COLO668 (cell line): ENCODE measurements around the gene LSM11.

Experiments used
- DNase-seq: peaks from one replicate; lab custom pipeline; 2025; ENCODE audit not compliant: unreplicated experiment; lab: John Stamatoyannopoulos, UW

Gene LSM11

DNA sequence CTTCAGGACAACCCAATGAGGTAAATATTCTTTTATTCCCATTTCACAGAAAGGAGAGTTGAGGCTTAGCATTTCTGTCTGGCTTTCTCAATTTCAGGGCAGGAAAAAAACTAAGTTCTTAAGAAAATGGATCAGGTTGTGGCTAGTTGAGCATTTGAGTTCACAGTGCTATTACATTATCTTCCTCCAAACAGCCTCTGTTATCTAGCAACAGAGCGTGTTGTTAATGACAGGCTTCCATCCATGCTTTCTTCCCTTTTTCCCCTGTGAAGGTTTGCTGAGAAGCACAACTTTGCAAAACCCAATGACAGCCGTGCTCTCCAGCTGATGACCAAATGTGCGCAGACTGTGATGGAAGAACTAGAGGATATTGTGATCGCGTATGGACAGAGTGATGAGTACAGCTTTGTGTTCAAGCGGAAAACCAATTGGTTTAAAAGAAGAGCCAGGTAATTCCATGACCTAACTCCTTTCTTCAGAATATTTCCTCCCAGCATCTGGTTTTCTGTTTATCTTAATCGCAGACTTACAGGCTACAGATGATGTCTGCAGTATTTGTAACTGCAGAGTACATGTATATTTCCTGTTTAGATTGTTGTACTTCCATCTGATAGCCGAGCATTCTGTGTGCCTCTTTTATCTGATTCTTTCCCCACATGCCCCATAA lies 10.8 kb upstream of the LSM11 start:
- DNase-seq, result no peak

DNA sequence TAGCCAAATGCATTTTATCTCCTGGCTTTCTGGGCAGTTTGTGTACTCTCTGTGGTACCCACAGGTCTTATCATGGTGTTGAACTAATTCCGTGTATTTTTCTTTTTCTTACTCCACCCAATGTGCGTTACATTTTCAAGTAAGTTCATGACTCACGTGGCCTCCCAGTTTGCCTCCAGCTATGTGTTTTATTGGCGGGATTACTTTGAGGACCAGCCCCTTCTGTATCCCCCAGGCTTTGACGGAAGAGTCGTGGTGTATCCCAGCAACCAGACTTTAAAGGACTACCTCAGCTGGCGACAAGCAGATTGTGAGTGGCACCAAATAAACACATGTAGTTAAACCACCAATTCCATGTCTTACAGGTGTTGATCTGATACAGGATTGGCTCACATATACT lies 9.1 kb upstream of the LSM11 start:
- DNase-seq, result no peak

DNA sequence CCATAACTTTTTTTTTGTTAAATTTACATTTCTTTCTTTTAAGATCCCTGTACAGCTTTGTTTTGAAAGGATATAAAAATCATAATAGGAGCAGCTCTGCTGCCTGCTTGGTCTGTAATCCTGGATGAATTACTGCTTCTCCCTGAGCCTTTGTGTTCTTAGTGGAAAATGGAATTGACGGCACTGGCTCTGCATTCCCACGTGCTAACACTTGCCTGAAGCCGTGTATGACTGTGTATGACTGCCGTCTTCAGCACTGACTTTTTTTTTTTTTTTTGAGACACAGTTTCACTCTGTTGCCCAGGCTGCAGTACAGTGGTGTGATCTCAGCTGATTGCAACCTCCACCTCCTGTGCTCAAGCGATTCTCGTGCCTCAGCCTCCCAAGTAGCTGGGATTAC lies 7.5 kb upstream of the LSM11 start:
- DNase-seq, result no peak

DNA sequence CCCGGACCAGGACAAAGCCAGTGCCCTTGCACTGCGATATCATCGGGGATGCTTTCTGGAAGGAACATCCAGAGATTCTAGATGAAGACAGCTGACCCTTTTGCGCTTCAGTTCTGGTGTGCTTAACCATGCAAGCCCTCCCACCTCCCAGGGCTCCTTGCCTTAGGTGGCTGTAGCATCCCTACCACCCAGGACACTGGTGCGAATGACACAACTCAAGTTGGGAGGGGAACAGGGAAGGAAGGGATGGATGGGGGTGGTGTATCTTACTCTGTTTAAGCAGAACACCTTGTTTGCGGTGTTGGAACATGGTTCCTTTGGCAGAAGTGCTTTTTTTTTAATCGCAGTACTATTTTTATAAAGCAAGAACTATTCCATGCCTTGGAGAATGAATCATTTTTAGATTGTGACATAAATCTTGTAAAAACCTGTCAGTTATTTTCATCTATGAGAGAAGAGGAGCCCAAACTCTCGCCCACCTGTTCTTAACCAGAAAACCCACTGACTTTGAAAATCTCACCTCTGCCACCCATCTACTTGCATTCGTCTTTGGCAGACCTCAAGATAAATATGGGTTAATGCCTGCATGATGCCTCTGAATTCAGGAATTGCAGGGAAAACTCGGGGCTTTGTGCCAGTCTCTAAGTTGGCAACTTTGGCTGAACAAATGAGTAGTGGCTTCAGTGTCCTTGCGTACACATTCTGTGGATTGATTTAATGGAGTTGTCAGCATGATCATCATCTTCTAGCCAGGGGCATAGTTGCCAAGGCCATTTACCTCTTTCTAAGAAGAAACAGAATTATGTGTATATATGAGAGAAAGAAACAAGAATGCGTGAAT lies 3.9 kb upstream of the LSM11 start:
- DNase-seq, result no peak

DNA sequence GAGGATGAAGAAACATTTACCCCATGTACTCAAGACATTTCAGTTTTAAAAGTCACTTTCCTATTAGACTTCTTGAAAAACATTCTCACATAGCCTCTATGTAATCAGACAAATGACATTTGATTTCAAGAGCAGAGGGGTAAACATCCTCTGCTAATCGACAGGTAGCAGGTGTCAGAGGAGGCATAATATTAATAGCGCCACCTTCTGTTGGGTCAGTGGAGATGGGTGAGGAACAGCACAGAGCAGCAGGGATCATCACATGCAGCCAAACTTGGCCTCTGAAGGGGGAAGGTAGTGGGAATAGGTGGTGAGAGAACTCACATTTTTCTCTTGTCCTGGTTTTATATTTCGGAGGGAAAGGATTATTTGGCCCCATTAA lies 3.3 kb upstream of the LSM11 start:
- DNase-seq, result peak; percentile 2

DNA sequence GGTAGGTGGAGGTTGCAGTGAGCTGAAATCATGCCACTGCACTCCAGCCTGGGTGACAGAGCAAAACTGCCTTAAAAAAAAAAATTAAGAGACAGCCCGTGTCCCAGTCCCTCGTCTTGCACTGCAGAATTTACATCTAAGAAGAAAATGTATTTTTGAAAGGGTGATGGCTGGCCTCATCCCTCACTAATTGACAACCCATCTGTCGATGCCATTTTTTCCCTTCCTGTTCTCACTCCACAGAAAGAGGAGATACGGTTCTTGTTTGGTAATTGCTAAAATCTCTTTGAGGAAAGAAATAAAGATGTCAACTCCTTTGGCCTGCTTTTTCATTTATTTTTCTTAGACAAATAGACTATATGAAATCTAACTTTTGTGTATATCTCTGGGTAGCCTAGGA lies 2.4 kb upstream of the LSM11 start:
- DNase-seq, result no peak

DNA sequence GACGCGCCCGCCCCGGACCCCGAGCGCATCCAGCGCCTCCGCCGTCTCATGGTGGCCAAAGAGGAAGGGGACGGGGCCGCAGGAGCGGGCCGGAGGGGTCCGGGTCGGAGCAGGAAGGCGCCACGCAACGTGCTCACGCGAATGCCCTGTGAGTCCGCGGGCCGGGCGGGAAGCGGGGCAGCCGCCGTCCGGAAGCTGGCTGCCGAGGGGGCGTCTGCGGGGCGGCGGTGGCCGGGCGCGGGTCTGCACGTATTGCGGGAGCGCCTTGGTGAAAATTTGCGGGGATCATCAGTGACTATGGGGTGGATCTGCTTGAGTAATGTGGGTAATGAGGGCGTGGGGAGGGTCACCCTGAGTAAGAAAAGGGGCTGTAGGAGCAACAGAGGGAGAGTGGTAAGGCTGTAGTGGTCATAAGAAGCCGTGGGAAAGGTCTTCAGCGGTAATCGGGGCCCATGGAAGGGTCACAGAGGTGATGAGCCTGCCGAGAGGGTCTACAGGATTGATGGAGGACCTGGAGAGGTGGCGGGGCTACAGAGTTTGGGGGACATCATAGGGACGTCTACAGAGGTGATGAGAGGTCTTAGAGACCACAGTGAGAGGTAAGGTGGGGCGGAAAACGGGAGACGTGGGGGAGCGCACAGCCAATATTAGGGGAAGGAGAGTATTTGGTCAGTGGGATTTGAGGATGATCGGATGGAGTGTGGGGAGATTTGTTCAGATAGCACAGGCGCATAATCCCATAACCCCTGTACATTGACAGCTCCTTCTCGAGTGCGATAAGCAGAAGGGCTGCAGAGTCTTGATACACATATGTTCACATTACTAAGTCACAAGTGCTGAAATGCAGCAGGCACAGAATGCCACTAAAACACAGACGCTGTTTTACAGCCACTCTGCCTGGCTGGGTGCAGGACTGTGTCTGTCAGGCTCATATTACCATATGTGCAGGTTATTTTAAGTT lies 819 bp downstream of the LSM11 start:
- peak; percentile 22 for DNase-seq

DNA sequence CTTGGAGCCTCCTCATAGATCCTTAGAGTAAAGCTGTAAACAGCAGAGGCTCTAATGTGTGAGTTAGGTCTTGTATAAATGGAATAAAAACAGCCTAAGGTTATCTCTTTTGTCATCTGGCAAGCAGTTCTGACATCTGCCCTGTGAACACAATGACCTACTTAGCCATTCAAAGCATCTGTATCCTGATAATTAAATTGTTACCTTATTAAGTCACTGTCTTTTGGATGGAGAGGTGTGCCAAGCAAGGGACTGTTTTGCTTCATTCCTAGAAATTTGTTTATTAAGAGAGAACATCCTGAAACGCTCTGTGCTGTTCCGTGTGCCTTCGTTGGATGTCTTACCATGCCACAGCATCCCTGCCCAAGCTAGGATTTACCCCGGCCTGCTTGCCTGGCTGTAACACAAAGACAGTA lies 1.5 kb downstream of the LSM11 start:
- DNase-seq, result no peak

DNA sequence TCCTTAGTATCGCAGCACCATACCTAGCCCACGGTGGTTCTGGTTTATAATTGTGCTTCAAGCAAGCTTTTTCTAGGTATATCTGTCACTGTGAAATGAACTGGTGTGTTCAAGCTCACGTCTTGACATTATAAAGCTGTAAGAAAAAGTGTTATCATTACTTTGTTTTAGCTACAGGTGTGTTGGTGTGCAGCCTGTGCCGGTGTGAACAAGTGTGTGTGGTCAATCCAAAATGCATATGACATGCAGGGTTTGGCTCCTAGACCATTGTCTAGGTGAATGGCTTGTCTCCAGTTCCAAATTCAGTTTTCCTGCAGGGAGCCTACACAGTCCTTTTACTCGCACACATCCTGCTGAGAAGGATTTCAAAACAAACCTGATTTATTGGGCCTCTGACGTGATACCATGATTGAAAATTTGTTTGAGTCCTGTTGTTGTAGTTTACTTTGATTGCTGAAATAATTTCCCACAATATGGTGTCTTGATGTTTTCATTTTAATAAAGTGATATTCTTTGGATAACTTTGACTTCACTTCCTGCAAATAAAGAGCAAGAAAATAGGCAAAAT lies 3.7 kb downstream of the LSM11 start:
- no peak for DNase-seq

DNA sequence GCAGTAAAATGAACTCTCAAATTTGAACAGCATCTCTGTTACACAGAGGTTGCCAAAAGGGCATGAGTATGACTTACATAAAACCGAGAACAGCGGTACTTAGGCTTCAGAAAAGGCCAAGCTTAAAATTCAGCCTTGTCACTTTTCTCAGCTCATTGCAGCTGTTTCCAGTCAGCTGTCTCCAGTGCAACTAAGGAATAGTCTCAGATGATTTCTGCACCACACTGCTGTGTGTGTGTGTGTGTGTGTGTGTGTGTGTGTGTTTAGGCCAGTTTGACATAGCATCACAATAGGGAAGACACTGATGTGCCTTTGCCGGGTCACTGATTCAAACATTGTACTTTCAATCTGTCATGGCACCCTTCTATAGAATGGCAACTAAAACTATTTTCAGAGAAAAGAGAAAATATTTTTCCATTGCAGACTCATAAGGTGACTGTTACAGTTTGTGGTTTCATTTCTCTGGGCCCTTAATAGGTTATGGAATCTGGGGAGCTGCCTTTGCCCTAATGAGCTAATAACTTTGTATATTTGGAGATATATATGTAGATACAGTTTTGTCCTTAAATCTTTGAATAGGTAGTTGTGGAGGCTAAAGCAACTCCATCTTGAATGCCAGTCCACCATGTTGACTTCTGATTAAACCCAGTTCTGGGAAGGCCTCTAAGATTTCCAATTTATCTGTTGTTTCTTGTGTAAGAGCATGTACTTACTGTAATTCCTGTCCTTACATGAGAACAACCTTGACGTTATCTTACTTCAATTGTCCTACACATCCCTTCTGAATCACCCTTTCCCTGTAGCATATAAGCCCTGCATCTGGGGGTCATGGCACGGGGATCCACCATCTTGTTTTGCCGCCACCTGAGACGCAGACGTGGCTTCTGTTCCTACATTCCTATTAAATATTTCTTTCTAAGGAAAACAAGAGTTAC lies 4.5 kb downstream of the LSM11 start:
- DNase-seq, result no peak

DNA sequence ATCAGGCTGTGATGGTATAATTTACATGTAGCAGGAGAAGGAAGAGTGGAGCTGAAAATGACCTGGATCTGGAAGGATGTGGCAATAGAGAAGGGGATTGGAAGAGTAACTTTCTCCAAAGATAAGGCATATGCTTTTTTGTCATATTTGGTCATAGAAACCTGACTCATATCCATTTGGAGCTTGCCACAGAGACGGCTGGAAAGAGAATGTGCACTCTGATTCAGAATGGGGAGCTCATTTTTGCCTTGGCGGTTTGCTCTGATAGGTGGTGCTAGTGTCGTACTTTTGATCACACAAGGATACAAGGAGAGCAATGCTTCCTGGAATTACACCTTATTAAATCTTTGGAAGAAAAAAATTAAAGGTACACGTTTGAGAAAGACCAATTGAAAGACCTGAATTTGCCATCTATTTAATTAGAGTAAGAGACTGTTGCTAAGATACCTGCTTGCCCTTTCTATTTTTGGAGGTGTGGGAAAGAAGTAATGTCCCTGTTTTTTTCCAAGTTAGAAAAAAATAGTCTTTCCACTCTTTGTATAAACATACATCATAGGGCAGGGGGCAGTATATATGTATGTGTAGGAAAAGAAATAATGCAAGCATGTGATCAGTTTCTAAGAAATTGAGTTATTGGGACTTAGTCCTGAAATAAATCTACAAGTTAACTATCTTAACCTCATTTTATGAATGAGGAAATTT lies 5.4 kb downstream of the LSM11 start:
- DNase-seq, result no peak

DNA sequence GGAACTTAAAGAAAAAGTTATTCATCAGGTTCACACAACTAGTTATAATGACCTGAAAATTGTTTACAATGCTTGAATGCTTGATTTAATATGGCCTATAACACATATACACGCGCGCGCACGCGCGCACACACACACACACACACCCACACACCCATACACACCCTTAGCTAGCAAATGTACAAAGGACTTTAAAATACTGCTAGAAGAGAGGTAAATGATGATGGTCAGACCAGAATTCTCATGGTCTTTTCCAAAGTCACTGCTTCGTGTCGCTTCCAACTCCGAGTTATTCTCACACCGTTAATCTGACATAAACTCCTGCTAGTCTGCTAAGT lies 5.9 kb downstream of the LSM11 start:
- no peak for DNase-seq

DNA sequence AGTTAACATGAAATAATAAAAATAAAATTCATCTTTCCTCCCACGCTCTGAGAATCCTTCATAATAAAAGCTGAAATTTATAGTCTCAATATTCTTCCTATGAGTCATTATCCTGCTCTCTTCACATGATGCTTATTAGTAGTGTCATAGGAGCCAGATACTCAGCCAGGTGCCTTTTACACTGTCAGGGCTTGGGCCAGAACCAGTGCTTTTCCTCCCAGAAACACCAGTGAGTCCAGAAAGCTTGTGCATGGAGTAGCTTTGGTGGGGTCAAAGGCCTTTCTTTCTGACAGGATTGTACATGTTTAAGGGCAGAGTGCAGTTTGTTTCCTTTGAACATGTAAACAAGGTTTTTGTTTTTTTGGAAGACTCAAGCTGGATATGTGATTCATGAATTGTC lies 6.8 kb downstream of the LSM11 start:
- no peak for DNase-seq

DNA sequence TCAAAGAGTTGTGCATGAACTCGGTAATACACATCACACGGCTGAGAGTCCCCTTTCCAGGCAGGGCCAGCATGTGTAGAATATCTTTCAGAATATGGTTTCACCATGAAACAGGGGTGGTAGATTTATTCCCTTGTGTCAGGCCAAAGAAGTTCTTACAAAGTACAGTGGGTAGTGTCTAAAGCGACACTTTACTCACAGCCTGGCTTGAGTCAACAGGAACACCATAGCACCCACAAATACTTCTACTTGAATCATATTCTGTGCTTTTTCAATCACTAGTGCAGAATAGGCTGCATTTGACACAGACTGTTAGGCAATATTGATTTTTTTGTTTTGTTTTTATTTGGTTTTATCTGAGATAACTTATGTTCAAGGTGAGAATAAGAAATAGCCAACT lies 12.6 kb downstream of the LSM11 start:
- DNase-seq, result no peak

DNA sequence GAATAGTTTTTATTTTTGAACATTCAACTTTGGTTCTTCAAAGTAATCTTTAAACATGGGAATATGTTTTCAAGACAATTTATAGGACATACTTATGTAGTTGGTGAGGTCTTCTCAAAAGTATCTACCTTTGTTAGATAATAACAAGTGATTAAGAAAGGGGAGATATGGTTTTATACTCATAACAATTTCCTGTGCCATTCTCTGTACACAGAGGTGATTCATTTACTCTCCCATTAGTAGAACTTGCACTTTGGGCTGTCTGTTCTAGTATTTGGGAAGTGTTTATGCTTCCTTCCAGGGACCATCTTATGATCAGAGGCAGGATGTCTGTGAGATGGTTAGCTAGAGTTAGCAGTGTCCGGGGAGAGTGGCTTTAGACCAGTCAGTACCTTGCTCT lies 15.2 kb downstream of the LSM11 start:
- DNase-seq, result no peak

DNA sequence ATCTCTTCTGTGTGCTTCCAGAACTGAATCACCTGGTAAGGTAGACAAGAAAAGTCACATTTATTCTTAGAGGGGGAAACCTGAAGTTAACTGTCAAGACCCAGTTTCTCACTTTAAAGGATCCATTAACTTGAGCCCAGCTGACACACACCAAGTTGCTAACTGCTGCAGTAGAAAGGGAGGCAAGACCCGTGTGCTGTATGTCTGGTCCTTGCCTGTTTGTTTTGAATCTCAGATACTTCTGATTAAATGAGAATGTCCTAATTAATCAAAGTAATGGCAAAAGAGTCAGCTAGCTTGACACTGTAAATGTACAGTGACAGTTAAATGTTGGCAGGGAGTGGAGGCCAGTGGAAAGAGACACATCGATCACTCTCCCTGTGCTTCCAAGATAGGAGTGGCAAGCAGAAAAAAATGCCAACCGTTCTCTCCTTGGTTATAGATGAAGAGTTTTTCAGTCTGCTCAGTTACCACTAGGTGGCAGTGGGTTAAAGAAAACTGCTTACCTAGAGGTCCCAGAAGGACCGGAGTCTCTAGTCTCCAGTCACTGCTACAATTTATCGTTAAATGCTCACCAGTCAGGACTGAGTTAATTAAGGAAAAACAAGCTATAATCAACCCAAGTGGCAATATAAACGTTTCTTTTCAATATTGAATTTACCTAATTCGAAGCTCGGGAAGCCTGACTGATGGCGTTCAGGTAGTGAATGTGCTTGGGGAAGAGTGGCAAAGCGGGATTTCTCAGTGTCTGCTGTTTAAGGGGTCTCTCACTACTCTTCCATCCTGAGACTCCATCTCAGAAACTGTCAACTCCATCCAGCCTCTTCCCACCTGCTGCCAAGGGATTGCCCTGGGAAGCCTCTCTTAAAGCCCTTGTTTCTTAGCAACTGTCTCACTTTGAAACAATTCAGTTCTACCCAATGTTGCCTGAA lies 18.4 kb downstream of the LSM11 start:
- peak; percentile 1 for DNase-seq

DNA sequence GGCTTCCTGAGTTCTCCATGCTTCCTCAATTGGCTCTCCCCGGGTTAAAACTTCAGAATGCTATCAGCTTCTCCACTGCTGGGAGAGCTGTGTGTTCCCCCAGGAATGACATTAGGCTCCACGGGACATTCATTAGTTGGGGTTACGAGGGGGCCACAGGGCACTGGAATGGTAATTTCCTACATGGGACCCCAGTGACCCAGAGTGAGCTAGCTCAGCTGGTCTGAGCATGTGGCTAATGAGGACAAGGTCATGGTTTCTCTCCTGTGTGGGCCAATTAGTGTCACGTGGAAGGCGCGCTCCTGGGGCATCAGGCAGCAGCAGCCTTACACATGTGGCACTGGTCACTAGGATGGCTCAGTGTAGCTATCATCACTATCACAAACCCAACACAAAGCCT lies 21.0 kb downstream of the LSM11 start:
- DNase-seq, result no peak

DNA sequence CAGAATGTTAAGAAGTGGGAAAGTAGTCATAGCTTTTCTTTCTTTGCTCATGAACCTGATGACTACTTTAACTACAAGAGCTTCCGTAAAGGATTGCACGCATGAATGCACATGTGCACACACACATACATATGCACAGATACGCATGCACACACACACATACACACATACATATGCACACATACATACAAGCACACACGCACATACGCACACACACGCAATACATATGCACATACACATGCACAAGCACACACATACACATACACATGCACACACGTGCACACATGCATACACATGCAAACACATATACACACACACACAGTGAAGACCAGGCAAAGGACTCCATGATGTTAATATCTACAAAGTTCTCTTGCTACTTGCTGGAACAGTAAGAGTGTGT lies 22.9 kb downstream of the LSM11 start:
- no peak for DNase-seq

DNA sequence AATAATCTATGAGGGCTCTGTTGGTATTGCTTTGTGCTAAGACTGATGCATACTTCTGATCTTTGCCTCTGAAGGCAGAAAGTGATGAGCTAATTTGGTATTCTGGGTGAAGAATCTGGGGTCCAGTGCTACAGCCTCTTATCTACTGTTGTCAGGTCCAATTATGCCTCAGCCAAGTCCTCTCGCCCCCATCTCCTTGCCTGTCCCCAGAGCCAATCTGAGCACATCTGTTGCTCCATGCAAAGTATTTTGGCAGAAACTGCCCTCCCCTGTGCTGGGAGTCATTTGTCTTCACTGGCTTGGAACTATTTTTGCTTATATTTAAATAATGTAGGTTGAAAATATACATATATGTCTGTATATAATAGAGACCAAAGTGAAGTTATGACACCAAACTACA lies 23.4 kb downstream of the LSM11 start:
- no peak for DNase-seq
